Osteocyte (in vitro differentiated cells): ENCODE data around the gene DOK7. TPM values are rescaled to one million over a fixed set of nuclear protein-coding genes. Genes with fewer than 3 reads are reported as not detected.

ENCODE experiments used
- DNase-seq: peaks from one replicate; pipeline ENCODE4 v3.0.0; 2021; ENCODE audit warnings: mixed read lengths; ENCODE audit not compliant: unreplicated experiment; ENCODE audit errors: extremely low spot score
- H3K27ac Mint-ChIP-seq: one replicate; pipeline ENCODE4 v1.8.0; 2021; ENCODE audit warnings: mild to moderate bottlenecking, mixed read lengths; ENCODE audit not compliant: unreplicated experiment
- H3K27me3 Mint-ChIP-seq: one replicate; pipeline ENCODE4 v1.8.0; 2021; ENCODE audit warnings: mixed read lengths; ENCODE audit not compliant: unreplicated experiment
- H3K36me3 Mint-ChIP-seq: one replicate; pipeline ENCODE4 v1.8.0; 2021; ENCODE audit warnings: mixed read lengths; ENCODE audit not compliant: unreplicated experiment
- H3K4me1 Mint-ChIP-seq: one replicate; pipeline ENCODE4 v1.8.0; 2021; ENCODE audit warnings: mixed read lengths; ENCODE audit not compliant: unreplicated experiment
- H3K4me3 Mint-ChIP-seq: one replicate; pipeline ENCODE4 v1.8.0; 2021; ENCODE audit warnings: mild to moderate bottlenecking, moderate library complexity, mixed read lengths; ENCODE audit not compliant: unreplicated experiment
- H3K9me3 Mint-ChIP-seq: one replicate; pipeline ENCODE4 v1.8.0; 2021; ENCODE audit warnings: mixed read lengths; ENCODE audit not compliant: unreplicated experiment
- total RNA-seq: library from RNA; stranded (reverse); gene quantifications from 2 replicates; pipeline ENCODE4 v1.2.1, GENCODE V29; 2021
- TF ChIP-seq, protein P1 (sequence below): fragments of 200-600 bp; sonication (generic); IDR thresholded peaks from 2 replicates; pipeline ENCODE4 v1.5.0; 2021; ENCODE audit warnings: antibody characterized with exemption, mild to moderate bottlenecking, moderate library complexity

Gene DOK7
- total RNA-seq, 1 donor from 2014 or later: not detected

- DNase-seq: no peak
- peaks cover 30% of the 10 kb centered on the region for H3K36me3 Mint-ChIP-seq
- no peaks in the 10 kb centered on the region for H3K9me3 Mint-ChIP-seq
- no peaks in the 10 kb centered on the region for H3K27me3 Mint-ChIP-seq
- TF ChIP-seq, protein P1, sequence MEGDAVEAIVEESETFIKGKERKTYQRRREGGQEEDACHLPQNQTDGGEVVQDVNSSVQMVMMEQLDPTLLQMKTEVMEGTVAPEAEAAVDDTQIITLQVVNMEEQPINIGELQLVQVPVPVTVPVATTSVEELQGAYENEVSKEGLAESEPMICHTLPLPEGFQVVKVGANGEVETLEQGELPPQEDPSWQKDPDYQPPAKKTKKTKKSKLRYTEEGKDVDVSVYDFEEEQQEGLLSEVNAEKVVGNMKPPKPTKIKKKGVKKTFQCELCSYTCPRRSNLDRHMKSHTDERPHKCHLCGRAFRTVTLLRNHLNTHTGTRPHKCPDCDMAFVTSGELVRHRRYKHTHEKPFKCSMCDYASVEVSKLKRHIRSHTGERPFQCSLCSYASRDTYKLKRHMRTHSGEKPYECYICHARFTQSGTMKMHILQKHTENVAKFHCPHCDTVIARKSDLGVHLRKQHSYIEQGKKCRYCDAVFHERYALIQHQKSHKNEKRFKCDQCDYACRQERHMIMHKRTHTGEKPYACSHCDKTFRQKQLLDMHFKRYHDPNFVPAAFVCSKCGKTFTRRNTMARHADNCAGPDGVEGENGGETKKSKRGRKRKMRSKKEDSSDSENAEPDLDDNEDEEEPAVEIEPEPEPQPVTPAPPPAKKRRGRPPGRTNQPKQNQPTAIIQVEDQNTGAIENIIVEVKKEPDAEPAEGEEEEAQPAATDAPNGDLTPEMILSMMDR: no peak
- no peak overlapping the region for H3K4me3 Mint-ChIP-seq
- no peaks in the 10 kb centered on the region for H3K4me1 Mint-ChIP-seq
- no peak overlapping the region for H3K27ac Mint-ChIP-seq
Measured at GRCh38 chr4:3517731-3518510, 54.8 kb downstream of the DOK7 start.

DNA sequence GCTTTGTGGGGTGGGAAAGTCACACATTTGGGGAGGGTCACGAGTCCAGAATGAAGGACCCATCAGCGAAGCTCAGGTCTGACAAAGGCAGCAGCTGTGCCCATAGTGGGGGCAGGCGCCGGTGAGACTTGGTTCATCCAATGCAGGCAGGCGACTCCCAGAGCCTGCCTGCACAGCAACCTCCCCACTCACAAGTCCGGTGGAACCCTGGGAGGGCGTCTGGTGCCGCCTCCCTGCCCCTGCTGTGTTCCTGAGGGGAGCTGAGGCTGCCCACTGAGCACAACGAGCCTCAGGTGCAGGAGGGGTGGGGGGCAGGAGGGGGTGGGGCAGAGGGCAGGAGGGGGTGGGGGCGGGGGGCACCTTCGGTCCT lies 55.4 kb downstream of the DOK7 start:
- Mint-ChIP-seq H3K4me1 (no peaks in the 10 kb centered on the region), H3K4me3 (no peak overlapping the region), H3K27ac (no peak overlapping the region), H3K27me3 (no peaks in the 10 kb centered on the region), H3K36me3 (peaks cover 28% of the 10 kb centered on the region), H3K9me3 (no peaks in the 10 kb centered on the region)
- TF ChIP-seq, protein P1: no peak
- DNase-seq: no peak

DNA sequence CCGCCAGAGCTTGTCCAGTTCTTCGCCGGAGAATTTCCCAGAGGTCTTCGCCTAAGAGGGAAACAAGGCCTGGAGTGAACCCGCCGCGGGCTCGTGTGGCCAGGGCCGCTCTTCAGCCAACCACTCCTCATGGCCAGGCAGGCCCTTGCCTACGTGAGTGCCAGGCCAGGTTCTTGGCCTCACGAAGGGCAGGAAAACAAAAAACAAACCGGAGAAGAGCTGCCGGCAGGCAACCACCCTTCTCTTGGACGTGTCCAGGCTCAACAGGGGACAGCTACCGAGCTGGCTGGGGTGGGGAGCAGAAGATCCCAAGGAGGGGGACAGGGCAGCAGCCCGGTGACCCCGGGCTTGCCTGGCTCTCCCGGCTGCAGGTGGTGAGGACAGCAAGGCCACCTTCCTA lies 55.8 kb downstream of the DOK7 start:
- H3K27me3 Mint-ChIP-seq: no peaks in the 10 kb centered on the region
- no peaks in the 10 kb centered on the region for H3K4me1 Mint-ChIP-seq
- no peak for DNase-seq
- no peak overlapping the region for H3K4me3 Mint-ChIP-seq
- H3K36me3 Mint-ChIP-seq: peaks cover 25% of the 10 kb centered on the region
- TF ChIP-seq, protein P1: no peak
- no peaks in the 10 kb centered on the region for H3K9me3 Mint-ChIP-seq
- no peak overlapping the region for H3K27ac Mint-ChIP-seq

DNA sequence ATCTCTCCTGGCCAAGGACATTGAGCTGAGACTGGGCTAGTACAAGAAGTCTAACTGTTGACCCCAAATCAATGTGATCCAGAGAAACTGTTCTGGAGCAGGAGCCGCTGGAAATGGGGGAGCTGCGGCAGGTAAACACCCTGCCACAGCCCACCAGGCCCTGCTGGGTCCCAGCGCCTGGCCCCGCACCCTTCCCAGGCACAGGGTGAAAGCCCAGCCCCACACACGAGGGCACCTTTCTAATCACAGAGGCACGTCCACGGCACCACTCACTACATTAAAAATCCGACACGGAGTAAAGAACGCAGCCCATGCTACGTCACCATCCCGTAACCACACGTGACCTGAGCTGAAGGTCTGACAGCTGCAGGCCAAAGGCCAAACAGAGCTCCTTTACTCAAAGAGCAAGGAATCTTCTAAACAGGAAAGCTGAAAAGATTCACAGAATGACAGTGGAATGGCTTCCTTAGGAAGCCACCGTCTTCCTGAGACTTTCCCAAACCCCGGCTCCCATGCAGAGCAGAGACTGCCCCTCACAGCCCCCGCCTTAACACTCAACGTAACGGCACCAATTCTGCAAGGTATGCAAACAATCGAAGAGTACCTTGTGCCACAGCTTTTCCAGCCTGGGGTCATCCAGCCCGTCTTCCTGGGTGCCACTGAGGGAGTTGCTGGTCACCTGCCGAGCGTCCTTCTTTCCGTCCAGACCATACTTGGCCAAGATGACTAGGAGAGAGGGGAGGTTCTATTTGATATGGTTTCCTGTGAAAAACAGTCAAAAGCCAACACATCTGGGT lies 56.6 kb downstream of the DOK7 start:
- TF ChIP-seq, protein P1: no peak
- Mint-ChIP-seq H3K27me3 (no peaks in the 10 kb centered on the region), H3K4me3 (no peak overlapping the region), H3K36me3 (peaks cover 23% of the 10 kb centered on the region), H3K4me1 (no peaks in the 10 kb centered on the region), H3K9me3 (no peaks in the 10 kb centered on the region), H3K27ac (no peak overlapping the region)
- DNase-seq: no peak

DNA sequence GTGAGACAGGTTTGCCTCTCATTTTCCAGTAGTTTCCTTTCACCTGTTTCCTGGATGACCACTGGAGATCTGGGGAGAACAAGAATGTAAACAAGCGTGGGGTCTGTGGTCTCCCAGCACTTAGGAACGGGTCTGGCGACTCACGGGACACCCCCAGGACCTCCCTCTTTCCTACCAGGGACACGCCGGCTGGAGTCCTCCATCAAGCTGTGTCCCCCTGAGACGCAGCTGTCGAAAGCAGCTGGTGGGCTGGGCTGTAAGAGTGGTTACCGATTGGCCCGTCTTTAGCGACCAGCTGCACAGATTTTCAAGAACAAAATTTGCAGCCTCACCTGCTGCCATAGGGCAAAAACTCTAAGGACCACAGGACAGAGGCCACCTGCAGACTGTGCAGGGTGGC lies 57.2 kb downstream of the DOK7 start:
- H3K9me3 Mint-ChIP-seq: no peaks in the 10 kb centered on the region
- no peaks in the 10 kb centered on the region for H3K27me3 Mint-ChIP-seq
- H3K4me1 Mint-ChIP-seq: no peaks in the 10 kb centered on the region
- no peak overlapping the region for H3K27ac Mint-ChIP-seq
- H3K4me3 Mint-ChIP-seq: no peak overlapping the region
- no peak for DNase-seq
- TF ChIP-seq, protein P1: no peak
- peaks cover 25% of the 10 kb centered on the region for H3K36me3 Mint-ChIP-seq
